K562 (cell line): ENCODE measurements around the gene RASIP1. TPM values are rescaled to one million over a fixed set of nuclear protein-coding genes. Genes with fewer than 3 reads are reported as not detected.

Source experiments
- ATF7 ChIP-seq: fragments of 450-650 bp; IDR thresholded peaks from 2 replicates; pipeline ENCODE4 v1.7.1; 2014; ENCODE audit warnings: mild to moderate bottlenecking, moderate library complexity
- CUX1 ChIP-seq: fragments of 200-800 bp; sonication (Bioruptor generic); IDR thresholded peaks from 2 replicates; pipeline ENCODE4 v1.6.1; 2016; ENCODE audit warnings: missing genetic modification characterization, missing compliant biosample characterization
- ESRRB ChIP-seq: fragments of 250-450 bp; sonication (Bioruptor Pico); IDR thresholded peaks from 2 replicates; pipeline ENCODE4 v1.5.0; 2020; ENCODE audit warnings: mild to moderate bottlenecking, moderate library complexity, borderline replicate concordance
- HMG20B ChIP-seq: fragments of 250-450 bp; sonication (Bioruptor Pico); IDR thresholded peaks from 2 replicates; pipeline ENCODE4 v1.5.0; 2021; ENCODE audit warnings: mild to moderate bottlenecking
- HNRNPH1 ChIP-seq: fragments of 200-400 bp; formaldehyde crosslinking; optimal IDR thresholded peaks from 2 replicates; pipeline ENCODE3; 2017; ENCODE audit warnings: low read depth, mild to moderate bottlenecking, low read length, moderate library complexity
- MTA2 ChIP-seq: fragments of 450-650 bp; IDR thresholded peaks from 2 replicates; pipeline ENCODE4 v1.6.1; 2016; ENCODE audit warnings: low read depth
- NFE2 ChIP-seq: IDR thresholded peaks from 2 replicates; pipeline ENCODE4 v1.6.1; 2014; ENCODE audit warnings: antibody characterized with exemption, low read depth
- NFIX ChIP-seq: fragments of 250-450 bp; sonication (Bioruptor Pico); IDR thresholded peaks from 2 replicates; pipeline ENCODE4 v1.4.0; 2020; ENCODE audit warnings: low read depth, mild to moderate bottlenecking, moderate library complexity
- NKRF ChIP-seq: fragments of 450-650 bp; IDR thresholded peaks from 2 replicates; pipeline ENCODE4 v1.6.1; 2016; ENCODE audit warnings: borderline replicate concordance
- NR2C2 ChIP-seq, 2 experiments: fragments of 200-800 bp in 1 of 2; sonication (Bioruptor generic) in 1 of 2; sonication (generic) in 1 of 2; formaldehyde crosslinking in 1 of 2; IDR thresholded peaks; 2 replicates each; pipeline versions ENCODE4 v1.6.1 to v1.8.0; 2016 to 2022; ENCODE audit warnings: mild to moderate bottlenecking in 1 of 2, missing compliant biosample characterization in 1 of 2, missing genetic modification characterization in 1 of 2, missing genetic modification reagents in 1 of 2
- SUPT5H ChIP-seq: fragments of 450-650 bp; IDR thresholded peaks from 2 replicates; pipeline ENCODE4 v1.6.1; 2016
- XRCC5 ChIP-seq: fragments of 200-400 bp; formaldehyde crosslinking; IDR thresholded peaks from 2 replicates; pipeline ENCODE4 v1.6.1; 2017; ENCODE audit warnings: low read depth, mild to moderate bottlenecking, low read length
- ZNF140 ChIP-seq: fragments of 250-450 bp; sonication (Bioruptor Pico); IDR thresholded peaks from 2 replicates; pipeline ENCODE4 v1.8.0; 2021; ENCODE audit warnings: moderate library complexity, mild to moderate bottlenecking, inconsistent platforms
- ZNF212 ChIP-seq: fragments of 450-650 bp; formaldehyde crosslinking; IDR thresholded peaks from 2 replicates; pipeline ENCODE4 v1.4.0; 2020; ENCODE audit warnings: mild to moderate bottlenecking
- ZNF24 ChIP-seq: fragments of 450-650 bp; IDR thresholded peaks from 2 replicates; pipeline ENCODE4 v1.6.1; 2016
- polyA plus RNA-seq, 8 experiments: library from polyadenylated mRNA; depleted of rRNA in 4 of 8; stranded (reverse) in 5 of 8; unstranded in 3 of 8; fragments of >200 nt; fragmentation: Nextera tagmentation in 2 of 8; fragmentation: Illumina TruSeq in 1 of 8; extraction: Ambion mirVana in 2 of 8; extraction: Trizol in 1 of 8; gene quantifications; 2 replicates each; pipeline versions ENCODE4 v1.2.1 to v1.2.3, GENCODE V29; 2011 to 2014; ENCODE audit warnings: inconsistent platforms in 1 of 8, missing spikeins in 1 of 8
- total RNA-seq, 7 experiments: library from RNA; depleted of rRNA in 6 of 7; stranded (reverse); fragments of >200 nt in 6 of 7; fragmentation: Illumina TruSeq in 2 of 7; extraction: Trizol in 2 of 7; gene quantifications; 2 replicates each; pipeline versions ENCODE4 v1.2.1 to v1.2.3, GENCODE V29; 2011 to 2021; ENCODE audit warnings: low replicate concordance in 1 of 7
- TF ChIP-seq, protein P1 (sequence below), 2 experiments: fragments of 450-650 bp; IDR thresholded peaks; 2 replicates each; pipeline ENCODE4 v1.6.1; 2016
- TF ChIP-seq, protein P2 (sequence below): sonication (generic); formaldehyde crosslinking; IDR thresholded peaks from 2 replicates; pipeline ENCODE4 v1.8.1; 2023; ENCODE audit warnings: mild to moderate bottlenecking, missing genetic modification reagents, moderate library complexity
- TF ChIP-seq, protein P3 (sequence below): fragments of 450-650 bp; formaldehyde crosslinking; IDR thresholded peaks from 2 replicates; pipeline ENCODE4 v1.4.0; 2020; ENCODE audit warnings: mild to moderate bottlenecking, mixed read lengths

The RASIP1 gene
- total and polyA plus RNA-seq, 9 of the 15 experiments (the other 6 are each of a cell fraction or from before 2014, with no cell fraction given): 0.20 to 4.7 (median 1.5) TPM

DNA sequence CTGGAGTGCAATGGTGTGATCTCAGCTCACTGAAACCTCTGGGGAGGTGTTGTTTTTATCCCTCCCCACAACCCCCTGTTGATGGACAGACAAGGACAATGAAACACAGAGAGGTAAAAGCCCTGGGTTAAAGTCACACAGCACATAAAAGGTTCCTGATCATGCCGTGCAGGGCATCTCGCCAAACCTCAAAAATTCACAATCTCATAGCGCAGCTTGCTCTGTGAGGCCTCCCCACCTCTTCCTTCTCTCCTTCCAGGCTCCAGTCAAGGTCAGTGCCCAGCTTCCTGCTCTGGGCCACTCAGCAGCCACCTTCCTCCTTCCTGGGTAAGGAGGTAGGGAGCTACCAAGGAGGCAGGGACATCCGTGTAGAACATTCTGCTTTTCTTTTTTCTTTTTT lies 42.4 kb downstream of the RASIP1 start (continued):
- TF ChIP-seq CUX1 (CRISPR knock-in tag) (no peak), ESRRB (no peak), HNRNPH1 (no peak), MTA2 (peak; percentile 27; the same call in 1 of the 2 replicates), NR2C2 (CRISPR knock-in tag; IDR thresholded peaks at IDR 0.05) (no peak), NR2C2 (tag; IDR thresholded peaks at IDR 0.05) (peak; percentile 22; the same call in 1 of the 2 replicates), XRCC5 (no peak), HMG20B (CRISPR knock-in tag) (no peak), NKRF (no peak), ZNF140 (no peak), ZNF24 (no peak), SUPT5H (no peak), NFIX (CRISPR knock-in tag) (no peak), NFE2 (no peak; the same call in 1 of the 2 replicates), ZNF212 (no peak), ATF7 (no peak)
- TF ChIP-seq, protein P1, sequence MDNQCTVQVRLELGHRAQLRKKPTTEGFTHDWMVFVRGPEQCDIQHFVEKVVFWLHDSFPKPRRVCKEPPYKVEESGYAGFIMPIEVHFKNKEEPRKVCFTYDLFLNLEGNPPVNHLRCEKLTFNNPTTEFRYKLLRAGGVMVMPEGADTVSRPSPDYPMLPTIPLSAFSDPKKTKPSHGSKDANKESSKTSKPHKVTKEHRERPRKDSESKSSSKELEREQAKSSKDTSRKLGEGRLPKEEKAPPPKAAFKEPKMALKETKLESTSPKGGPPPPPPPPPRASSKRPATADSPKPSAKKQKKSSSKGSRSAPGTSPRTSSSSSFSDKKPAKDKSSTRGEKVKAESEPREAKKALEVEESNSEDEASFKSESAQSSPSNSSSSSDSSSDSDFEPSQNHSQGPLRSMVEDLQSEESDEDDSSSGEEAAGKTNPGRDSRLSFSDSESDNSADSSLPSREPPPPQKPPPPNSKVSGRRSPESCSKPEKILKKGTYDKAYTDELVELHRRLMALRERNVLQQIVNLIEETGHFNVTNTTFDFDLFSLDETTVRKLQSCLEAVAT (IDR thresholded peaks at IDR 0.05): peak in 1 of 2 experiments; percentile 74; a peak in 1 of 4 replicates
- TF ChIP-seq, protein P2, sequence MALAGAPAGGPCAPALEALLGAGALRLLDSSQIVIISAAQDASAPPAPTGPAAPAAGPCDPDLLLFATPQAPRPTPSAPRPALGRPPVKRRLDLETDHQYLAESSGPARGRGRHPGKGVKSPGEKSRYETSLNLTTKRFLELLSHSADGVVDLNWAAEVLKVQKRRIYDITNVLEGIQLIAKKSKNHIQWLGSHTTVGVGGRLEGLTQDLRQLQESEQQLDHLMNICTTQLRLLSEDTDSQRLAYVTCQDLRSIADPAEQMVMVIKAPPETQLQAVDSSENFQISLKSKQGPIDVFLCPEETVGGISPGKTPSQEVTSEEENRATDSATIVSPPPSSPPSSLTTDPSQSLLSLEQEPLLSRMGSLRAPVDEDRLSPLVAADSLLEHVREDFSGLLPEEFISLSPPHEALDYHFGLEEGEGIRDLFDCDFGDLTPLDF (CRISPR knock-in tag): no peak
- TF ChIP-seq, protein P3, sequence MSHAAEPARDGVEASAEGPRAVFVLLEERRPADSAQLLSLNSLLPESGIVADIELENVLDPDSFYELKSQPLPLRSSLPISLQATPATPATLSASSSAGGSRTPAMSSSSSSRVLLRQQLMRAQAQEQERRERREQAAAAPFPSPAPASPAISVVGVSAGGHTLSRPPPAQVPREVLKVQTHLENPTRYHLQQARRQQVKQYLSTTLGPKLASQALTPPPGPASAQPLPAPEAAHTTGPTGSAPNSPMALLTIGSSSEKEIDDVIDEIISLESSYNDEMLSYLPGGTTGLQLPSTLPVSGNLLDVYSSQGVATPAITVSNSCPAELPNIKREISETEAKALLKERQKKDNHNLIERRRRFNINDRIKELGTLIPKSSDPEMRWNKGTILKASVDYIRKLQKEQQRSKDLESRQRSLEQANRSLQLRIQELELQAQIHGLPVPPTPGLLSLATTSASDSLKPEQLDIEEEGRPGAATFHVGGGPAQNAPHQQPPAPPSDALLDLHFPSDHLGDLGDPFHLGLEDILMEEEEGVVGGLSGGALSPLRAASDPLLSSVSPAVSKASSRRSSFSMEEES: no peak
